Loucy (cell line): ENCODE measurements around the gene MRPL42.

Source experiments
- CTCF ChIP-seq: fragments of 200-600 bp; sonication (generic); conservative IDR thresholded peaks from 2 replicates; pipeline ENCODE4 v1.5.1; 2014; ENCODE audit warnings: mild to moderate bottlenecking, antibody characterized with exemption, low read length
- EZH2phosphoT487 ChIP-seq: fragments of 200-600 bp; IDR thresholded peaks from 2 replicates; pipeline ENCODE4 v1.6.1; 2018; ENCODE audit warnings: antibody characterized with exemption, mild to moderate bottlenecking, moderate library complexity, borderline replicate concordance

- peak; percentile 67 for TF ChIP-seq CTCF
- TF ChIP-seq EZH2phosphoT487 = no peak
Measured at GRCh38 chr12:93563807-93564538, 96.7 kb downstream of the MRPL42 start.
